Measurements from ENCODE around the gene PCDH7.

The PCDH7 gene

GRCh38 chr4:30719454-30720020, 632 bp upstream of the PCDH7 start:
- H3K4me1 ChIP-seq (ENCODE audit: insufficient read depth, low read length) = peaks cover 24% of the 10 kb centered on the region
- WGBS = under 1% methylated on average over 42 of the region's 42 CpGs
- H3K27me3 ChIP-seq (ENCODE audit: insufficient read depth, low read length) = peaks cover 44% of the 10 kb centered on the region
- H3K9ac ChIP-seq (ENCODE audit: low read depth, low read length) = peak overlapping the region; percentile 67; the same call in 1 of the 2 replicates
- H3K9me3 ChIP-seq (ENCODE audit: insufficient read depth, low read depth, low read length) = no peaks in the 10 kb centered on the region
- H3K4me3 ChIP-seq (ENCODE audit: low read length) = peak overlapping the region; percentile 89
- H3K27ac ChIP-seq (ENCODE audit: low read depth, low read length) = peak overlapping the region; percentile 53; the same call in 1 of the 2 replicates
- H3K36me3 ChIP-seq (ENCODE audit: insufficient read depth, low read length) = peaks cover 8% of the 10 kb centered on the region; the same call in 1 of the 2 replicates

DNA sequence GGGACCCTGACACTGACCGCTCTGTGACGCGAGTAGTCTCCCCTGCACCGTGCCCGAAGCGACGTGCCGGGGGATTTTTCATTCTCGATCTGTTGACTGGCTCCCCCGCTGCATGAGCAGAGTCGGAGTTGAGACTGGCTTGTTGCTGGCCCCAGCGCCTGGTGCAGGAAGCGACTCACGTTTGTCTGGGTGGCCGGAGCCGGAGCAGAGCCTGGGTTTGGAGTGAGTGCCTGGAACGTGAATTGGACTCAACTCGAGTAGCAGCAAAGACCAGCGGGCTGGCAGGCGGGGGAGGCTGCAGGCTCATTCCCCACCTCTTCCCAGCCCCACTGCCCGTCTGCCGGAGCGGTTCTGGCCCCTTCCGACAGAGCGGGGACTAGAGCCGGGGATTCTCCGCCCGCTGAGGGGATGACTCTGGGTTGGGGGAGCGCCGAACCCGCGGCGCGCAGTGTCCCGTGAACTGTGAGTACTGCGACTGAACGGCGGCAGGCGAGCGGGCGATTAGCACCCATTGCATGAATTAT, 554 bp downstream of the PCDH7 start:
- Histone ChIP-seq H3K4me1 (ENCODE audit: insufficient read depth, low read length) (peaks cover 21% of the 10 kb centered on the region), H3K9me3 (ENCODE audit: insufficient read depth, low read depth, low read length) (no peaks in the 10 kb centered on the region), H3K27ac (ENCODE audit: low read depth, low read length) (no peak overlapping the region; the same call in 1 of the 2 replicates), H3K27me3 (ENCODE audit: insufficient read depth, low read length) (peaks cover 47% of the 10 kb centered on the region), H3K4me3 (ENCODE audit: low read length) (peak overlapping the region; percentile 89), H3K9ac (ENCODE audit: low read depth, low read length) (peak overlapping the region; percentile 23), H3K36me3 (ENCODE audit: insufficient read depth, low read length) (peaks cover 10% of the 10 kb centered on the region; the same call in 1 of the 2 replicates)
- WGBS = under 1% methylated on average over 41 of the region's 41 CpGs

GRCh38 chr4:30721185-30722091, 1.3 kb downstream of the PCDH7 start:
- under 1% methylated on average over 88 of the region's 95 CpGs for WGBS
- H3K27ac ChIP-seq (ENCODE audit: low read depth, low read length) = no peak overlapping the region
- H3K4me3 ChIP-seq (ENCODE audit: low read length) = peak overlapping the region; percentile 89

GRCh38 chr4:30722092-30722358, 1.9 kb downstream of the PCDH7 start:
- Histone ChIP-seq H3K27me3 (ENCODE audit: insufficient read depth, low read length) (peaks cover 47% of the 10 kb centered on the region), H3K4me3 (ENCODE audit: low read length) (peak overlapping the region; percentile 89), H3K27ac (ENCODE audit: low read depth, low read length) (no peak overlapping the region), H3K36me3 (ENCODE audit: insufficient read depth, low read length) (peaks cover 10% of the 10 kb centered on the region; the same call in 1 of the 2 replicates), H3K9me3 (ENCODE audit: insufficient read depth, low read depth, low read length) (no peaks in the 10 kb centered on the region), H3K4me1 (ENCODE audit: insufficient read depth, low read length) (peaks cover 23% of the 10 kb centered on the region), H3K9ac (ENCODE audit: low read depth, low read length) (peak overlapping the region; percentile 29; the same call in 1 of the 2 replicates)
- under 1% methylated on average over 39 of the region's 39 CpGs for WGBS

More at GRCh38 chr4:30721185-30722091, 1.3 kb downstream of the PCDH7 start:
- Histone ChIP-seq H3K9ac (ENCODE audit: low read depth, low read length) (peak overlapping the region; percentile 49; the same call in 1 of the 2 replicates), H3K36me3 (ENCODE audit: insufficient read depth, low read length) (peaks cover 10% of the 10 kb centered on the region; the same call in 1 of the 2 replicates), H3K9me3 (ENCODE audit: insufficient read depth, low read depth, low read length) (no peaks in the 10 kb centered on the region), H3K4me1 (ENCODE audit: insufficient read depth, low read length) (peaks cover 22% of the 10 kb centered on the region), H3K27me3 (ENCODE audit: insufficient read depth, low read length) (peaks cover 47% of the 10 kb centered on the region)

- 3% methylated on average over 77 of the region's 77 CpGs for WGBS
- Histone ChIP-seq H3K27me3 (ENCODE audit: insufficient read depth, low read length) (peaks cover 47% of the 10 kb centered on the region), H3K9ac (ENCODE audit: low read depth, low read length) (peak overlapping the region; percentile 29; the same call in 1 of the 2 replicates)
These were observed 2.4 kb downstream of the PCDH7 start for GRCh38 chr4:30722359-30723200.

GRCh38 chr4:30723201-30723955, 3.2 kb downstream of the PCDH7 start:
- WGBS = 34% methylated on average over 14 of the region's 15 CpGs
- H3K9me3 ChIP-seq (ENCODE audit: insufficient read depth, low read depth, low read length) = no peaks in the 10 kb centered on the region
- H3K9ac ChIP-seq (ENCODE audit: low read depth, low read length) = 0 out of 2 replicates have a peak overlapping the region, but pooled peaks have one; percentile 29
- H3K36me3 ChIP-seq (ENCODE audit: insufficient read depth, low read length) = peaks cover 10% of the 10 kb centered on the region; the same call in 1 of the 2 replicates
- peaks cover 43% of the 10 kb centered on the region for H3K27me3 ChIP-seq (ENCODE audit: insufficient read depth, low read length)
- peak overlapping the region; percentile 89 for H3K4me3 ChIP-seq (ENCODE audit: low read length)
- H3K4me1 ChIP-seq (ENCODE audit: insufficient read depth, low read length) = peaks cover 24% of the 10 kb centered on the region
- H3K27ac ChIP-seq (ENCODE audit: low read depth, low read length) = no peak overlapping the region

More at GRCh38 chr4:30722359-30723200, 2.4 kb downstream of the PCDH7 start:
- Histone ChIP-seq H3K9me3 (ENCODE audit: insufficient read depth, low read depth, low read length) (no peaks in the 10 kb centered on the region), H3K27ac (ENCODE audit: low read depth, low read length) (no peak overlapping the region), H3K36me3 (ENCODE audit: insufficient read depth, low read length) (peaks cover 10% of the 10 kb centered on the region; the same call in 1 of the 2 replicates), H3K4me3 (ENCODE audit: low read length) (peak overlapping the region; percentile 89), H3K4me1 (ENCODE audit: insufficient read depth, low read length) (peaks cover 24% of the 10 kb centered on the region)

DNA sequence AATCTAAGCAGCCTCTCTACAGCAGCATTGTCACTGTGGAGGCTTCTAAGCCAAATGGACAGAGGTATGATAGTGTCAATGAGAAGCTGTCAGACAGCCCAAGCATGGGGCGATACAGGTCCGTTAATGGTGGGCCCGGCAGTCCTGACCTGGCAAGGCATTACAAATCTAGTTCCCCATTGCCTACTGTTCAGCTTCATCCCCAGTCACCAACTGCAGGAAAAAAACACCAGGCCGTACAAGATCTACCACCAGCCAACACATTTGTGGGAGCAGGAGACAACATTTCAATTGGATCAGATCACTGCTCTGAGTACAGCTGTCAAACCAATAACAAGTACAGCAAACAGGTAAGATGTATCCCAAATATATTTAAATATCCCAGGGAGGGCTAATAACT, 4.1 kb downstream of the PCDH7 start:
- H3K36me3 ChIP-seq (ENCODE audit: insufficient read depth, low read length) = peaks cover 10% of the 10 kb centered on the region; the same call in 1 of the 2 replicates
- H3K27ac ChIP-seq (ENCODE audit: low read depth, low read length) = no peak overlapping the region
- peaks cover 39% of the 10 kb centered on the region for H3K27me3 ChIP-seq (ENCODE audit: insufficient read depth, low read length)
- H3K4me1 ChIP-seq (ENCODE audit: insufficient read depth, low read length) = peaks cover 24% of the 10 kb centered on the region
- H3K9ac ChIP-seq (ENCODE audit: low read depth, low read length) = no peak overlapping the region
- no peaks in the 10 kb centered on the region for H3K9me3 ChIP-seq (ENCODE audit: insufficient read depth, low read depth, low read length)
- 80% methylated on average over 4 of the region's 4 CpGs for WGBS
- peak overlapping the region; percentile 89; the same call in 1 of the 2 replicates for H3K4me3 ChIP-seq (ENCODE audit: low read length)

- Histone ChIP-seq H3K4me3 (ENCODE audit: low read length) (peak overlapping the region; percentile 89), H3K27ac (ENCODE audit: low read depth, low read length) (no peak overlapping the region), H3K36me3 (ENCODE audit: insufficient read depth, low read length) (peaks cover 10% of the 10 kb centered on the region; the same call in 1 of the 2 replicates), H3K9ac (ENCODE audit: low read depth, low read length) (no peak overlapping the region), H3K27me3 (ENCODE audit: insufficient read depth, low read length) (peaks cover 39% of the 10 kb centered on the region), H3K4me1 (ENCODE audit: insufficient read depth, low read length) (peaks cover 24% of the 10 kb centered on the region), H3K9me3 (ENCODE audit: insufficient read depth, low read depth, low read length) (no peaks in the 10 kb centered on the region)
- WGBS = 75% methylated on average over 1 of the region's 2 CpGs
These were observed 5.4 kb downstream of the PCDH7 start for GRCh38 chr4:30725562-30725961.

DNA sequence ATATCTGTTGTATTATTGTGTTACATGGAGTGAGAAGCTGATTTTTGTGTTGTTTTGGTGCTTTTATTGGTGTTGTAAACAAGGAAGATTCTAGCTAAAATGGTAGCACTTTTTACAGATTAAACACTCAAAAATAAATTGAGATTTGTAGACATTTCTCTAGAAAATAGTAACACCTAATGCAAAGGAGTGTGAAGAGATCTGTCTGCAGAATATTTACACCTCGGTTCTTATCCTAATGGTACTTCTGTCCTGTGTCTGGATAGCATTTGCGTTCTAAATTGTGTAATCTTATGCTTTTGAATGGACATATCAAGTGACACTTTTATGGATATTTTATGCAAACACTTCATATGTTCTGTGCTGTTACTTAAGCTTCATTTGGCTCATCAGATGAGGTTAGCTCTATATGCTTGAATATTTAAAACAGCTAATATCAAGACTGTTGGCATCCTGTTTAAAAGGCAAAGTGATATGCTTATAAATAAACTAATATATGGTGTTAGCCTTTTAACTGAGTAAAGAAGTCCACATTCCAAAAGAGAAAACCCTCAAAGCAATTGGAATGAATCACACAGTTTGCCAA, 6.0 kb downstream of the PCDH7 start:
- 84% methylated on average over 2 of the region's 2 CpGs for WGBS
- H3K36me3 ChIP-seq (ENCODE audit: insufficient read depth, low read length) = peaks cover 15% of the 10 kb centered on the region; the same call in 1 of the 2 replicates
- no peak overlapping the region for H3K27ac ChIP-seq (ENCODE audit: low read depth, low read length)
- H3K9me3 ChIP-seq (ENCODE audit: insufficient read depth, low read depth, low read length) = no peaks in the 10 kb centered on the region
- peaks cover 24% of the 10 kb centered on the region for H3K4me1 ChIP-seq (ENCODE audit: insufficient read depth, low read length)
- peak overlapping the region; percentile 89 for H3K4me3 ChIP-seq (ENCODE audit: low read length)
- no peak overlapping the region for H3K9ac ChIP-seq (ENCODE audit: low read depth, low read length)
- peaks cover 36% of the 10 kb centered on the region for H3K27me3 ChIP-seq (ENCODE audit: insufficient read depth, low read length)
